Measurements from ENCODE around the gene NOM1.

Gene NOM1

DNA sequence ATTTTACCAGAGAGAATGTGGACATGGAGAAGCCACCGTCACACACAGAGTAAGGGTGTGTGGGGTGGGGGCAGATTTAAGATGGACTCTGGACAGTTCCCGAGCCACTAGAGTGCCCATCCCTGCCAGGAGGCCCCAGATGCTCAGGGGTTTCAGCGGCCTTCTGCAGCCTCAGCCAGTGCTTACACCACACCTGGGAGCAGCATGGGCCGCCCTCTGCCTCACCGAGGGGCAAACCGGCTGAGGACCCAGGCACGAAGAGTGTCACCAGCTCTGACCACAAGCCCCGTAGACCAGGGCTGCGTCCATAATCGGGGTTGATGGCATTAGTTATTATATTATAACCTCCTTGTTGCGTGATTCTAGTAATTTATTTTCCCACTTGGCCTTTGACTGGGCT, 67.6 kb downstream of the NOM1 start:
- DNase-seq, result no peak

DNA sequence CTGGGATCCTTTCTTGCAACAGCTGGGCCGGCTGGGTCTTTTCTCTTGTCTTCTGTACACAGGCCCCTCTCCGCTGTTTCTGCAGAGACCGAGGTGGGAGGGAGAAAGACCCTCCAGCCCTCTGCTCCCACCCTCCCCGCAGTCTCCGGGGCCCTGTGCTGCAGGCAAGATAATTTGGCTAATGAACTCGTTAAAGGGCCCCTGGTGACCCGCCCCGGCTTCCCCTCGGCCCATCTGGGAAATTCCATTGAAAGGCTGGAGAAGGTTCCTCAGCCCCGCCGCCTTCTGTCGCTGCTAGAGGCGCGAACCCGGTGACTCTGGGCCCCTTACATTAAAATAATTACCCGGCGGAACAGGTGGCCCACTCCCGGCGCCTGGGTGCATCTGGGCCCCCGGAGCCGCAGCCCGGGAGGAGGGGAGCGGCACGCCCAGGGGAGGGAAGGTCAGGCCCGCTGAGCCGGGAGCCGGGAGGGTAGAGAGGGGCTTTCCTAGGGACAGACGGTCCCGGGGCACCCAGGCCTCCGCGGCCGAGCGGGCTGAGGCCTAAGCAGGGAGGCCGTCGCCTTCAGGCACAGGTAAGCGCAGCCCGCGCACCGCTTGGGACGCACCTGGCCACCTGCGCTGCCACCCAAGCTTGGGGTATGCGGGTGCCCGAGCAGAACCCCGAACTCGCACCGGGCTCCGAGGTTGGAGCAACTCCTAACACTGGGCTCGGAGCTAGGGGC, 68.3 kb downstream of the NOM1 start:
- no peak for DNase-seq

DNA sequence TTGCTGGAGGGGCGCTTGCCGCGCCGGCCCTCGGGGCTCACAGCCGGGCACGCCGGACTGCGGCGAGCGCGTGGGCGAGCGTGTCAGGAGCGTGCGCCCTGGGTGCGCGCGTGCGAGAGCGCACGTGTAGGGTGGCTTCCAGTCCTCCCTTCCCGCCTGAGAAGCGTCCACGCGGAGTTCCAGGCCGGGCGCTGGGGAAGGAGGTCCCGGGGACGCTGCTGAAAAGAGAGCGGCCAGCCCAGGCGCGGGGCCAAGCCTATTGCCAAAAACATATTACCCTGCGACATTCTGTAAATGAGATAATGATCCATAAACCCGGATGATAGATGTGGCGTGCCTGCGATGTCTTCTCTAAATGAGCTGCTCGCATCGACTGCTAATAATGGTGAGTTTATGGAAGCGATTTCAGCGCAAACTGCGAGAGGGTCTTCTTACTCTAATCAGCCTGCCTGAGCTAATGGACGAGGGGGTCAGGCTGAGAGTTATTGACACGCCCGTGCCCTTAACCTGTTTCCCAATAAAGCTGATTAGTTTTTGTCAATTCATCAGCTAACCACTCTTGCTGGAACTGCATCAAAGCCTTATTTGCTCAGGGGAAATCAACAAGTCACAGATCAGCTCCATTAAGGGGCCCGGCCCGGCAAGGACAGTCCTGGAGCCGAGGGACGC, 69.0 kb downstream of the NOM1 start:
- no peak for DNase-seq

DNA sequence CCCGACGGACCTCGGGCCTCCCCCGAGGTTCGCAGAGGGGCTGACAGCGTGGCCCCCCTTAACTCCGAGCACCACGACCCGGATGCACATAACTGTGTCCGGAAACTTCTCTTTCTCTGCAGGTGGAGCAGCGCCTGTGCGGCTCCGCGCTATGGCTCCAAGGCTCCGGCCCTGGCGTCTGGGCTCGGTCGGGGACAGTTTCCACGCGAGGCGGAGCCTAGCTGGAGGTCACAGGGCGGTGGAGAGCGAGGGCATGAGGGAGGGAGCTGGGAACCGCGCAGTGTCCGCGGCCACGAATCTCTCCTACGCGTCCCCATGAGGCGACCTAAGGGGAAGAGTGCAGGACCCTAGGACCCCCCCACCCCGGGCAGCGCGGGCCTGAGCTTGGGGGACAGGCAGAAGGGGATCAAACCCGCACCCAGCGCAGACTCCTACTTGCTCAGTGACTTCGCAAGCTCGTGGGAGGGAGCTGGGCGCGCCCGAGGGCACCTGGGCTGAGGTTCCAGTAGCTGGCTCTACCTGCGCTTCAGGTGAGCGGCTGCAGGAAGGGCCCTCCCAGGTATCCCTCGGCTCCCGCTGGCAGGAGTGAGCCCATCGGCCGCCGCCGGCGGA, 69.6 kb downstream of the NOM1 start:
- DNase-seq, result no peak

DNA sequence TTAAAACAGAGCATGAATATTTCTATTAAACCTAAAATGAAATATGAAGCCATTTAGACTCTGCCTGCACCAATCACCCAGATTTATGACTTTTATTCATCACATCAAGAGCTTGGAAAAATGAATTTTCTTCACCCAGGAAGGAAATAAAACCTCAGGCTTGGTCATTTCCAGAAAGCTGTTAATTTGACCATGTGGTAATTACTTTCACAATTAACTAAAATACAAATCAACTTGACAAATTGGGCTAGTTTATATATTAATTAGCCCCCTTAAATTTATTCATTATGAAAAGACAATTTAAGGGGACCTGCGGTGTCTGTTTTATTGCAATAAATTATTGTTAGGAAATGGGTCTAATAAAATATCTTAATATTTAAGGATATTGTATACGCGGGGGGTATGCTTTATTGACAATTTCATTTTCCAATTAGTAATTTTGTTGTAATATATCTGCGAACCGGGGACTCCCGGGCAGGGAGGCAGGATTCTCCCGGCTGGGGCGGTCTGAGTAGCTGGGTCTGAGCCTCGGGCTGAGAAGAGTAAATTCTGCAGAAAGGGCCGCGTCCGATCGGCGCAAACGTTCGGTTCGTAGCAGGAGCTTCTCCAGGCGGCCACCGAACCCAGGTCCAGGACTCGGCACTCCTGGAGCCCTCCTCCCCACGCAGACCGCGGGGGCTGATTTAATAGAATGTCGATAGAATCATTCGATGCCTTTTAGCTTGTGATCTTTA, 70.4 kb downstream of the NOM1 start:
- DNase-seq, result no peak

DNA sequence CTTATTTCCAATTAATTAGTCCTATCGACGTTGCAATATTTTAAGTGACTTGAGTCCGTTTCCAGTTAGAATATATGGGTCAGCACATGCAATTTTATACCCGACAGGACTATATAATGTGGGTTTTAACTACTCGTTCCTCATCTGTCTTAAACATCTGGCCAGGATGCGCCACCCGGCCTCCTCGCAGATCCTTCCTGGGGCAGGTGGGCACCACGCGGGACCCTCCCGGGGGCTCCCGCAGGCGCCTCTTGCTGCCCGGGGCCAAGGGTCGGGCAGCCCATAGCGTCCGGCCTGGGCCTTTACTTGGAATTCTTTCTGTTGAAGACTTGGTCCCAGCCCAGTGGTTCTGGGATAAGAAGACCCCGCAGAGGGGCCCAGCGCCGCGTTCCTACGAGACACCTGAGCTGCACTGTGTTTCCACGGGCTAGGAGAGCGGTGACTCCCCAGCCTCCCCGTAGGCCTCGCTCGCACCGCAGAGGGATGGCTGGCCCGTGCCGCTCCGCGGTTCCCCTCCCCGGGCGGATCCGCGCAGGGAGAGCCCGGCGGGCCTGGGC, 71.1 kb downstream of the NOM1 start:
- DNase-seq, result no peak

DNA sequence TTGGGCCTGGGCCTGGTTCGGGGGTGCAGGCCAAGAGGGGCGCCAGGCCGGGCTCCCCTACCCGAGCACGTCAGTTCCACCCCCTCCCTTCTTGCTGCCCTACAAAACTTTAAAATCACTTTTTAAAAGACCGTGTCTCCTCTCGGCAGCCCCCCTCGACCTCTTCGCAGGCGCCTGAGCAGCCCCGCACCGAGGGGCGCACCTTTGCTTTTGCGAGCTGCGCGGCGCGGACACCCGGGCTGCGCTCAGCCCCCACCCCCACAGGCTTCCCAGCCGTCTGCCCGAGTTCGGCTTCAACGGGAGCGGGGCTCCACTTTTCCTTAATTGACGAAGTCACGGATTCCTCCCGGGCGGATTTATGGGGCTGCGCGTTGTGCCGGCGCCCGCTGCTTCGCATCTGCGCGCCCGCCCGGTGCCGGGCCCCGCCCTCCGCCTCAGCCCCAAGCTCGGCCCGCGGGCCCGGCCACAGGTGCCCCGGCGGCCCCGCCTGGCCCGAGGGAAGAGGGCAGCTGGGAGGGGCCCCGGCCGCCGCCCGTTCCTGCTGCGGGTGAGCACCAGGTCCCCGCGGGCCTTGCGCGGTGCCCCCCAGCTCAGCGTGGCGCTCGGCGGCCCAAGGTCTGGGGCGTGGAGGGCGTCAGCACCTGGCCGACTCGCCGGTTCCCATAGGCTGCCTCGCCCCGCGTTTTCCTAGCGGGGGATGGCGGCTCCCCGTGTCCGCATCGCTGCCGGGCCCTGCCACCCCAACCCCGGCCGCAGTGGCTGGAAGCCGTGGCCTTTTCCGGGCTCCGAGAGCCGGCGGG, 71.8 kb downstream of the NOM1 start:
- no peak for DNase-seq

DNA sequence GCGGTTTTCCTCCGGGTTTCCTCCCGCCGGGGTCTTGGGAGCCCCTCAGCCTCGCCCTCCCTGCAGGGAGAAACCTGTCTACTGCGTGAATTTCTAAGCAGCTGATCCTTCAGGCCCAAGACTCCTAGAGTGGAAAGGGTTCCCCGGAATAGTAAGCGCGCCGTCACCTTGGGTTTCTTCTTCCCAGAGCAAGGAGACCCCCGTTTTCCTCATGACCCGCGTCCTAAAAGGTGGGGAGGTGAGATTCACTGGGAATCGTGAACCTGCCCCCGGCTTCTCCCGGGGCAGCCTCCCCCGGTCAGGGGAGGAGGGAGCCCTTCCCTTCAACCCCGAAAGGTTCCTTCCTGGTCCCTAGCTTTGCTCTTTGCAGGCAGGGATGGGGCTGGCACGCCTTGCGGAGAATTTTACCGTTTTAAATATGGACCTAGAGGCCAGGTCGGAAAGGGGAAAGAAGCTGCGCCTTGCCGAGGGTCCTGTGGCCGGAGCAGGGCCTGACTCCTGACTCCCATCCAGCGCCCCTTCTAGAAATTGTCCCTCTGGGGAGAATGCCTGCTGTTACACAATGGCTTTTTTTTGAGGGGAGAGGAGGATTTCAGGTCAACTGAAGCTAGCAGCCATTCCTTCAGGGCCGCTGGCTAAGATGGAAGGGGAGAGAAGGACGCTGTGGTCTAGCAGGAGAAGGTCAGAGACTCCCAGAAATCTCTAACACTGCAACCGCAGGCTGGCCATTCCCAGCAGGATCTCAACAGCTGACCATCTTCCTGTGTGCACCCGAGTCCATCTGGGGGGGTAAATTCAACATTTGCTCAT, 72.6 kb downstream of the NOM1 start:
- DNase-seq, result no peak
